Adipose tissue (tissue), 3 donors: ENCODE measurements around the gene LHX3. TPM values are rescaled to one million over a fixed set of nuclear protein-coding genes. Genes with fewer than 3 reads are reported as not detected.

Experiments
- H3K27ac ChIP-seq: one replicate; pipeline ENCODE4 v1.5.1; 2013; ENCODE audit warnings: low read depth, low read length
- WGBS, 3 donors: extraction: QIAGEN DNeasy Blood & Tissue Kit; methylation state at CpG; one replicate each; pipeline ENCODE4 v1.1.7; 2013; 5-methylcytosine and 5-hydroxymethylcytosine counted together
- polyA plus RNA-seq, 3 donors: library from polyadenylated mRNA; stranded (reverse); fragments of 200-250 nt; gene quantifications; one replicate each; pipeline ENCODE4 v1.2.3, GENCODE V29; 2013
- donor health status: healthy with polysubstance abuse.
- donor health status: Bipolar disorder and iron deficiency.
- donor health status: healthy.

The LHX3 gene
- polyA plus RNA-seq, 3 donors, result 0.02 TPM; not detected in 2

DNA sequence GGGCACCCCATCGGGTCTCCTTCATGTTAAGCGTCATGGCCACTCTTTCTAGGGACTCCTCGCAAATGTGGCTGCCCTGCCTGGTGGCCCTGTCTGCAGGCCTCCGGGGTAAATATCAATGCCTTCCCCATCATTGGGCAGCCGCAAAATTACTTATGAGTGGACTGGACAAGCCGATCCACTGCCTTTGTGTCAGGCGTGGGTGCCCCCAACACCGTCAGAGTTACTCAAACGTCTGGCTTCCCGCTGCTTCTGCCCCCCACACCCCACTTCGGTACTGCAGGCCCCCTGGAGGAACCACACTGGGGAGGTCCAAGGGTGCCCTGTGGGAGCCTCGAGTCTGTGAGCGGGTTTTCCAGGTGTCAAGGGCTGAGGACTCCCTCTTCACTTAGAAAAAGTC, 3.8 kb downstream of the LHX3 start:
- WGBS, 3 donors, result 48 to 54% (median 49%) methylated on average over 13 of the region's 13 CpGs
- no peak overlapping the region for H3K27ac ChIP-seq

DNA sequence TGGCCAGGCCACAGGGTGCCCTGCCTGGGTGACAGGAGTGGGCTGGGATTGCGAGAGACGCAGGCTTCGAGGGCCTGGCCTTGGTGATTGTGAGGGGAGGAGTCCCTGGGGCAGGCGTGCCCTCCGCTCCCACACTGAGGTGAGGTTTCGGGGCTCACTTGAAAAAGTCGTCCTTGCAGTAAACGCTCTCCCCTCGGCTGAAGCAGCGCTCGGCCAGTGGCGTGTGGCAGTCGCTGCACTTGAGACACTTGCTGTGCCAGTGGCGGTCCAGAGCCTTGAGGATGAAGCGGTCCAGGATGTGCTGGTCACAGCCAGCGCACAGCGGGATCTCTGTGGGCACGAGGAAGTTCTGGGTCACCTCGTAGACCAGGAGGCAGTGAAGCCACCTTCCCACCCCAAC, 4.5 kb downstream of the LHX3 start:
- WGBS, 3 donors, result 39 to 56% (median 49%) methylated on average over 19 of the region's 19 CpGs
- H3K27ac ChIP-seq, result no peak overlapping the region

DNA sequence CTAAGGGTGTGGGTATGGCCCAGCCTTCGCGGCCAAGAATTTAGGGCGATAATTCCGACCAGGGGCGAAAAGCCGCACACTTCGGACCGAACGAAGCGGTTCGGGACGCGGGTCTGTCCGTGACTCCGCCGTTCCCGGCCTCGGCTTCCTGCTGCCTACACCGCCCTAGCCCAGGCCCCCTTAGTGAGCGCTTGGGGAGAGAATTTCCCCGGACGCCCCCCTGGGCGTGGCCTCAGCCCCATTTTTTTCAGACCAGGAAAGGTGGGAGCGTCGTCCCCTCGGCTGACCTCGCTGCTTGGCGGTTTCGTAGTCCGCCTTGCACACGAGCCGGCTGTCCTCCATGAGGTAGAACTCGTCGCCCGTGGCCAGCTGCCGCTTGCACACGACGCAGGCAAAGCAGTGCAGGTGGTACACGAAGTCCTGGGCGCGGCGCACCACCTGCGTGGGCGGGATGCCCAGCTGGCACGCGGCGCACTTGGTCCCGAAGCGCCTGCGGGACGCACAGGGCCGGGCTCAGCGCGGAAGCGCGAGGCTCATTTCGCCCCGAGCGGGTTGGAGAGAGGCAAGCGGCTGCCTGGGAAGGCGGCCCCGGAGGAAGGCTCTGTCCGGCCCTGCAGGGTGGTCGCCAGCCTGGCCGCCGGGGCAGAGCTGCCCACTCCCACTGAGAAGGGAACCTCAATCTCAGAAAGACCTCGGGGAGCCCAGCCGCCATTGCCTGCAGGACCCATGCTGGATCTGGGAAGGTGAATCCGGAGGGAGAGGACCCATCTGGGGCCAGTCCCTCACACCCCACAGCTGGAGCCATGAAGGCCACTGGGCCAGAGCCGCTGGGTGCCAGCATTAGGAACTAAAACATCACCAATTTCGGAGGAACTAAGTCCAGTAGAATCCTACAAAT, 5.3 kb downstream of the LHX3 start:
- H3K27ac ChIP-seq, result no peak overlapping the region
- 10 to 12% (median 10%) methylated on average over 71 of the region's 71 CpGs for WGBS, 3 donors

DNA sequence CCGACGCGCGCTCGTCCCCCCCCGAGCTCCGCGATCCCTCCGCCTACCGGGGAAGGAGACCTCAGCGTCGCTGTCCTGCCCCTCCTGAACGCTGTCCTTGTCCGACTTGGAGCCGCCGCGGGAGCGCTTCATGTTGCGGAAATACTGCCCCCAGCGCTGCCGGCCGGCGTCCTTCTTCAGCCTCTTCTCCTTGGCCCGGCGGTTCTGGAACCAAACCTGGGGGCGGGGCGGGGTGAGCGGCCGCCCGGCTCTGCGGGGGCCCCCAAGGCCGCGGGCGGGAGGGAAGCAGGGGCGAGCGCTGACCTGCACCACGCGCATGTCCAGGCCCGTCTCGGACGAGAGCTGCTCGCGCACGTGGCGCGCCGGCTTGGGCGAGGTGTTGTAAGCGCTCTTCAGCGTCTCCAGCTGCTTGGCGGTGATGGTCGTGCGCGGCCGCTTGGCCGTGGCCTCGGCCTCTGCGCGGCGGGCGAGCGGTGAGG, 6.3 kb downstream of the LHX3 start:
- 1 to 3% (median 1%) methylated on average over 45 to 62 of the region's 62 CpGs for WGBS, 3 donors
- H3K27ac ChIP-seq, result no peak overlapping the region

DNA sequence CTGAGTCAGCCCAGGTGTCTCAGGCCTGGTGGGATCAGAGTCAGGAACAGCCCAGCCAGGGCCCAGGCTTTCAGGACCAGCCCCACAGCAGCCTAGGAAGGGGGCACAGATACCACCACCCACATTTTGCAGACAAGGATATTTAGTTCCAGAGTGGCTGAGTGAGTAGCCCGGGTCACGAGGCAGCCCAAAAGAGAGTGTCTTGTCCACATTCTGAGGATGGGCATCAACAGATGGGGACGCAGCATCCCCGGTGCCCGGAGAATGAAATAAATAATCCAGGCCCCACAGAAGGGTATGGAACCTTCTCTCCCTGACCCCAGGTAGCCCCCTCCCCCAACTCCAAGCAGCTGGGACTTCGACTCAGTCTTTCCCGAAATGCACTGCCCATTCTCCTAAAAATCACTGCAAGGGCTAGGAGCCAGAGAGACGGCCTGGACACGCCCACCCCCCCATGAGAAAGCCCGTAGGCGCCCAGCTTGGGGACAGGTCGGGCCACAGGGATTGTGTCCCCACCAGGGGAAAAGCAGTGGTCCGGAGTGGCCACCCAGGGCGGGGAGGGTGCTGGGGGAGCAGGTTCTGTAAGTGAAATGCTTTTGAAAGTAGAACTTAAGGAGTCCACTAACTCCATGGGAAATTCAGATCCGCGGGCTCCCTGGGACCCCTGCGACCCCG, 6.9 kb downstream of the LHX3 start:
- H3K27ac ChIP-seq, result no peak overlapping the region
- WGBS, 3 donors, result 10 to 15% (median 12%) methylated on average over 17 to 18 of the region's 18 CpGs

DNA sequence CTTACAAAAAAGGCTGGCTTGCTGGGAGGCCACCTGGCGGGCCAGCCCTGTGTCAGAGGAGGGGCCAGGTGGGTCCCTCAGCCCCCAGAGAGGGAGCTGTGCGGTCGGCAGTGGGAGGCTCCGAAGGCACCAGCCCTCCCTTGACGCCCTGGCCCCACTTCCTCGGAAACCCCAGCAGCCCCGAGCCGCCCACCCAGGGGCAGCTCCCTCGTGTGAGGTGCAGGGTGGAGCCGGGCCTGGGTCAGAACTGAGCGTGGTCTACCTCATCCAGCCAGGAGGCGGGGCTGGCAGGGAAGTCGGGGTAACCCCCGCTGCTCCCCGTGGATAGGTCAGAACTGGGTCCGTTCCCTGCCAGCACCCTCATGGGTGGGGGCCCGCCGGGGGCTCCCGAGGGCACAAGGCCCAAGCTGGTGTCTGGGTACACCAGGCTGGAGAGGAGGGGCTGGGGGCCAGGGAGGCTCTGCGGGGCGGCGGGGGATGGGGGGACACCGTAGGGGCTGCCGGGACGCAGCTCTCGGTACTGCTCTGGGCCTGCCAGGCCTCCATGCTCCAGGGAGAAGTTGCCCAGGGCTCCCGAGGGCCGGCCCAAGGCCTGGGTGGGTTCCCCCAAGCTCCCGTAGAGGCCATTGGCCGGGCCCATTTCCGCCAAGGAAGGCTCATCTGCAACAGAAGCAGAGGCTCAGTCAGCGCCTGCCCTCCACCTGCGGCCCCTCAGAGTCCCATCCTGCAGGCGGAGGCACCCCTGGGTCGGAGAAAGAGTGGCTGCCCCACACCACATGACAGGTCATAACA, 7.6 kb downstream of the LHX3 start:
- WGBS, 3 donors, result 4 to 8% (median 5%) methylated on average over 27 to 35 of the region's 35 CpGs
- no peak overlapping the region for H3K27ac ChIP-seq

DNA sequence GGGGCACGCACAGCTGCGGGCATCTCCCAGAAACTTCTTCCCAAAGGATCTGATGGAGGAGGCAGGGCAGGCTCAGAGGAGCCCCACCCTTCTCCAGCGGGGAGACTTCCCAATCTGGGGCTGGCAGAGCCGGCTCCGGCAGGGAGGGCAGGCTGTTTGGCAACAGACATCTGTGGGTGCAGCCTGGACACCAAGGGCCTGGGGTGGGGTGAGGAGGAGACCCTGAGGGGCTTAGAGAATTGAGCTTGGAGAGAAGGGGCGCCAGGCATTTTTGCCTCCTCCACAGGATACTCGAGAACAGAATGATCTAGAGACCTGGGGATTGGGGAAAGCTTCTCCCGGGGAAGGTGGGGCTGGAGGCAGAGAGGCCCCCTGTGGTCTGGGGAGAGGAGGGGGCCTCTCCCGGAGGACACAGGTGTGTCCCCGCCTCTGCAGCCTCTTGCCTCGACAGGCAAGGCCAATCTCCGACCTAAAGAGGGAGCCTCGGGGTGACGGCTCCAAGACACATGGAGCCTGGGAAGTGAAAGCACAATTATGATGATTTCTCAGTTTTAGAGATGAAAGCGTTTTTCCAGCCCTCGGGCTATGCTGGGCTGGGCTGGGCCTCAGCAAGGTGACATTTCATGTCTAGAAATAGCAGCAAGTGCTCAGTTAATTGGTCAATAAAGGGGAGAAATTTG, 8.4 kb downstream of the LHX3 start:
- 1 to 3% (median 2%) methylated on average over 16 of the region's 16 CpGs for WGBS, 3 donors
- H3K27ac ChIP-seq, result no peak overlapping the region

DNA sequence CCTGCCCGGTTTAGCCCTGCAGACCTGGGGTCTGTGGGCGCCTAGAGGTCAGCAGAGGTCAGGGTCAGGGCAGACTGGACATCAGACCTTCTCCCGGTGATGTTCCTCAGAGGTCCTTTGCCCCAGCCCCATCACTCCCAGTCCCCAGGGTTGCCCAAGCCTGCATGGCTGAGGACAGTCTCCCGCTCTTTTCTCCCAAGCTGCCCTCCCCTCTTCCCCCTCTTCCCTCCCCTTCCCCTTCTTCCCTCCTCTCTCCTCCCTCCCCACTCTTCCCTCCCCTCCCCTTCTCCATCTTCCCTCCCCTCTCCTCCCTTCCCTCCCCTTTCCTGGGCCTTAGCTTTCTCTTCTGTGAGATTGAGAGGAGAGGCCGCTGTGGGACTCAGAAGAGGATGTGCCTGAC, 10.4 kb downstream of the LHX3 start:
- WGBS, 3 donors, result 7 to 14% (median 10%) methylated on average over 5 of the region's 5 CpGs
- no peak overlapping the region for H3K27ac ChIP-seq

DNA sequence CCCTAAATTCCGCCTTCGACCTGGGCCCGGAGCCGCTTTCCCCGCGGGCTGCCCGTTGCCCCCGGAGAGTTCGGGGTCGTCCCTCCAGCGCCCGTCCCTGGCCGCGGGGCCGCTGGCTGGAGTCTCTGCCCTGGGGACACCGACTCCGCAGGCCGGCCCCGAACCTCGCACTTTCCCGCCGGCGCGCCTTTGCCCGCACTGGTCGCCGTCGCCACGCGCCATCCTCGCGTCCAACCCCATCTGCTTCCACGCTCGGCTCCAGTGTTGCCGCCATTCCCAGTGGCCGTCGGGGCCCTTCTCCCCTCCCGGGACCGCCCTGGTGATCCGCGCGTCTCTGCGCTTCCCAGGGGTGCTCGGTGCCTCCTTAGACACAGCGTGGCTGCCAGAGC, 11.0 kb downstream of the LHX3 start:
- H3K27ac ChIP-seq, result no peak overlapping the region
- 1 to 3% (median 2%) methylated on average over 28 to 45 of the region's 45 CpGs for WGBS, 3 donors

DNA sequence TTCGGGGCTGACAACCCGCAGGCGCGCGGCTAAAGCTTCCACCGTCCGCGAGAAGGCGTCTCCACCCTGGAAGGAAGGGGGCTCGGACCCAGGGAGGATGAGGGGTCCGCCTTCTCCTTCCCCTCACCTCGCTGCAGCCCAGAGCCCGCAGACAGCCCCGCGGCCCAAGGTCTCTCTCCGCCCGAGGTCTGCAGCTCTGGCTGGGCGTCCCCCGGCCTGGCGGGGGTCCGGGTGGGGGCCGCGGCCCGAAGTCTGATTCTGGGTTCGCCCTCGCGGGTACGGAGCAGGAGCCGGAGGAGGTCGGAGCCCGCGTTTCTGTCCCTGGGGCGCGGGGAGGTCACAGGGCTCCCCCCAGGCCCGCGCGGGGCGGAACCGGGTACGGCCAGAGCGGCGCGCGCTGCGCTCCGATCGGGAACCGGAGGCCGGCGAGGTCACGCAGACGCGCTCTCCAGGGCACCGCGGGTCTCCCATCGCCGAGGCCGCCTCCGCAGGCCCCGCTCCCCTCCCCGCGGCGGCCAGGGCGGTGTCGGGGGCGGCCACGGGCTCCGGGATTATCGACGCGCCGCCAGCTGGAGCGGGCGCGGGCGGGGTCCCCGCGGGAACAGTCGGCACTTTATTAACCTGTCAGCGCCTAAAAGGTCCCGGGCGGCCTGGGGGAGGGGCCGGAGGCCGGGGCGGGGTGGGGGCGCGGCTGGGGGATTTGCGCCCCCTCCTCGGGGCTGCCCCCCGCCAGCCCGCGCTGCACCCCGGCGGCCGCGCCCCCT, 11.6 kb downstream of the LHX3 start:
- H3K27ac ChIP-seq, result no peak overlapping the region
- WGBS, 3 donors, result 2 to 3% (median 3%) methylated on average over 67 to 95 of the region's 96 CpGs

DNA sequence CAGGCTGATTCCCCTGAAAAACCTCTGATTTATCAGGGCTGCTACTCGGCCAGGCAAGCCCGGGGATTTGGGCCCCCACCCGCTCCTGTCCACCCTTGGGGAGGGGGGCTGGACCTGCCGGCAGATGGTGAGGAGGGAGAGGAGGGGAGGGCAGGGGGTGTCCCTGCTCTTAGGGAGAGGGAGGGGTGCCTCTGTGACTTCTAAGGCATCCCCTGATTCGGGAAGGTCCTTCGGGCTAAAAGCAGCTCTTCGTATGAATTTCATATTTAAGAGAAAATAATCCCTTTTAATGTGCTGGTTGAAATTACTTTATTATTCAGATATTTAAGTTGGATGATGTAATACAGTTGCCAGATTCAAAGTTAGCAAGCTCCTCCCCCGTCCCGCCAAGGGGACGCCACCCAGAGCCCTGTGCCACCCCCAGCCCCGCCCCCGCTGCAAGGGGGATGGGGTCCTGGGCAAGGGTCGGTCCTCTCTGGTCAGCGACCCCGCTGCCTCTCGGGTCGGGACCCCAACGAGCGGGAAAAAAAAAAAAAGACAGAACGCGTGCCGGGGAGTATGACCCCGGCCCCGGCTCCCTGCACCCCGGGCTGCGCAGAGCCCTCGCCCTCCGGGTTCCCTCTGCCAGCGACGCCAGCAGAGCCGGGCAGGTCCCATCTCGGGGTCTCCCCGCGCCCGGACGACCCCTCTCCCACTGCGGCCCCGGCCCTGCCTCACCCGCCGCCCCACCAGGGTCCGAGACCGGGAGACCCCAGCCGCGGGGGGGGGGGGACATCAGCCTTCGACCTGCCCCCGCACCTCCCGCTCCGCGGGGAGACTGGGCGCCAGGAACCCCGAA, 12.4 kb downstream of the LHX3 start:
- no peak overlapping the region for H3K27ac ChIP-seq
- WGBS, 3 donors, result 2 to 5% (median 3%) methylated on average over 29 to 49 of the region's 51 CpGs

DNA sequence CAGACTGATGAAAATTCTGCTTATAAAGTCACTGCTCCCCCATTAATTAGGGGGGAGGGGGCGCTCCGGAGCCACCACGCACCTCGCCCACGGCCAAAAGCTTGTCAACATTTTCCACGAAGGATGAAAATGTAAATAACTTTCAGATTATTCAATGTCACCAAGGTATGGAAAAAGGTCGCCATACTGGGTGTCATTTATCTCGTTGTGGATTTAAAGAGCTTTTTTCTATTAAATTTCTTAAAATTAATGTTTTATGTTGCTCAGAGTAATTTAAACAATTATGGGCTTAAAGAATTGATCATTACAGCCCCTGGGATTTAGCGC, 13.0 kb downstream of the LHX3 start:
- H3K27ac ChIP-seq, result no peak overlapping the region
- 14 to 17% (median 14%) methylated on average over 9 of the region's 9 CpGs for WGBS, 3 donors

DNA sequence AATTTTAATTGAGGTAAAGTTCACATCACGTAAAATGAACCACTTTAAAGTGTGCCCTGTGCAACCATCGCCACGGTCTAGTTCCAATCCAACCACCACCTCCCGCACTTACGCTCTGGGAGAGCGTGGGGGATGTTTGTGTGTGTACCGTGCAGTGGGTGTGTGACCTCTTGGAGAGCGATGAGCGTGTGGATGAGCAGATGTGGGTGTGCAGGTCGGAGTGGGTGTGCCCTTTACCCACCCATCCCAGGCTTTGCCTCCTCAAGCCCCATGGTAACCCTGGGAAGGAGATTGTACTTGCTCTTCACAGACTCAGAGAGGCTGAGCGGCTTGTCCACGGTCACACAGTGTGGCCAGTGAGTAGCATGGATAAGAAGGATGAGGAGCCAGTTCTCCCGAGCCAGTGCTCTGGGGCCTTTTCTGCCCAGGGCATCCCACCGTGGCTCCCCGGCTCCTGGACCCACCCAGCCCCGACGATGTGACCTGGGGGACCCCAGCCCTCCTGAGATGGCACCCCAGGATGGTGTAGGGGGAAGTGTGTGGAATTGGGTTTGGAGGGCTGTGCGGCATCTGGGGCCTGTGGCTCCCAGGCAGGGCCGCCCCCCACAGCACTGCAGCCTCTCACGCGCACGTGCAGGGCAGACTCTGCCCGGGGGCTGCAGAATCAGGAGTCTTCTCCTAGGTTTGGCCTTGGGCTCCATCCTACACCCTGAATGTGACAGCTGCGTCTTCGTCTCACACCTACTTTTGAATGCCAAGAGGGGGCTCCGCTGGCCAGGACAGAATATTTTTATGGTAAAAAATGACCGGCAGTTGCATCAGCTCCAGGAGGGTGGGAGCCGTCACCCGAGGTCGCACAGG, 13.6 kb downstream of the LHX3 start:
- whole genome bisulfite sequencing, 3 donors, result 41 to 42% (median 42%) methylated on average over 30 of the region's 30 CpGs
- no peak overlapping the region for H3K27ac ChIP-seq

DNA sequence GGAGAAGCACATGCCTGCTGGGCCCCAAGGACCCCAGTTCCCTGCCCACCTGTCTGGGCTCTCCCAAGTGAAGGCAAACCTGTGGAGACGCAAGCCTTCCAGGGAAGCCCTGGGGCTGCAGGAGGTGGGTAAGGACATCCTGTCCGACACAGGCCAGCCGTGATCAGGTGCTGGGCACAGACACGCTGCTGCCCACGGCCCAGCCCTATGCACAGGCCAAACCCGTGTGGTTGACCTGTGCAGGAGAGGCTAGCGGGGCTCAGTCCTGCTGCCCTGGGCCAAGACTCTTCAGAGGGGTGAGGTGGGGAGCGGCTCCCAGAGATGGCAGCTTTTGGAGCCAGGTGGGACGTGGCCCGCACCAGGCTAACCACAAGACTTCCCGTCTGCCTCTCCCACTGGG, 14.3 kb downstream of the LHX3 start:
- WGBS, 3 donors, result 53 to 70% (median 54%) methylated on average over 11 of the region's 11 CpGs
- H3K27ac ChIP-seq, result no peak overlapping the region

DNA sequence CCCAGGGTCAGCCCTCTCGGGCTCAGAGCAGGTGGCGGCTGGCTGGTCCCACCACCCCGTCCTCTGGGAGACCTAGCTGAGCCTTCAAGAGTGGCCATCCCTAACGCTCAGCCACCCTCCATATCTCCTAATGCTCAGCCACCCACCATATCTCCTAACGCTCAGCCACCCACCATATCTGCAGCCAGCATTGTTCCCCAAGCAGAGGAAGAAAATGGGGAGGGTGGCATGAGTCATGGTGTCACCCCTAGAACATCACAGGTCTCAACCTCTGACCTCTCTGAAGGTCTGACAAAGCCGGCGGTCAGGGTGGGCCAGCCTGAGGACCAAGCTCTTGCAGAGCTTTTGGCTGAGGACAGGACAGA, 14.7 kb downstream of the LHX3 start:
- 55 to 73% (median 70%) methylated on average over 6 to 7 of the region's 7 CpGs for WGBS, 3 donors
- H3K27ac ChIP-seq, result no peak overlapping the region
